C4-2B (cell line): ENCODE results near the gene STK17B.

Experiments
- CTCF ChIP-seq: fragments of 450-650 bp; conservative IDR thresholded peaks from 2 replicates; pipeline ENCODE4 v1.5.1; 2017; ENCODE audit warnings: mild to moderate bottlenecking
- ZFX ChIP-seq: fragments of 450-650 bp; IDR thresholded peaks from 2 replicates; pipeline ENCODE4 v1.6.1; 2017

DNA sequence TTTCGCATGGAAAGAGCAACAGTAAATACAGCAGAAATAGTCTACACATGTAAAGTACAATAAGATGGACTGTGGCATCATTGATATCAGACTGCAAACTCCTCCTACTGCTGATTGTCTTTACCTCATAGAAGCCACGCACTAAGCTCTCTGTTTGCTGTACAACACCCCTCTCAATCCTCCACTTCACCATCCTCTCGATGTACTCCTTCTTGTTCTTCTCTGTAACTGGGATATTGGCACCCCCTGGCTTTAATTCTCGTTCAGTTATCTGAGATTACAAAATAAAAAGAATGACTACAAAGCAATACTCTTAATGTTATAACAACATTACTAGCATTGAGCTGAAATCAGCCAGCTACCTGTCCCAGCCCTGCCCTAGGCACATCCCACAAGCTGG, 49.3 kb upstream of the STK17B start:
- TF ChIP-seq CTCF (no peak), ZFX (no peak)
